Renal cortex interstitium (tissue), 11 donors: ENCODE data around the gene ACOX1. TPM values are rescaled to one million over a fixed set of nuclear protein-coding genes. Genes with fewer than 3 reads are reported as not detected.

Source experiments
- DNase-seq, 11 donors: peaks; one replicate each; pipeline ENCODE4 v3.0.0-alpha.2; 2013; ENCODE audit warnings: low read depth in 9 of 11, low spot score in 4 of 11; ENCODE audit errors: extremely low read depth in 1 of 11
- polyA plus RNA-seq, 3 donors: library from polyadenylated mRNA; unstranded; fragments of 120-200 nt; gene quantifications; one replicate each; pipeline ENCODE4 v1.2.1, GENCODE V29; 2013; ENCODE audit not compliant: insufficient read length in 3 of 3

The ACOX1 gene
- polyA plus RNA-seq, 3 donors = 31.0 to 37.8 (median 32.4) TPM

DNA sequence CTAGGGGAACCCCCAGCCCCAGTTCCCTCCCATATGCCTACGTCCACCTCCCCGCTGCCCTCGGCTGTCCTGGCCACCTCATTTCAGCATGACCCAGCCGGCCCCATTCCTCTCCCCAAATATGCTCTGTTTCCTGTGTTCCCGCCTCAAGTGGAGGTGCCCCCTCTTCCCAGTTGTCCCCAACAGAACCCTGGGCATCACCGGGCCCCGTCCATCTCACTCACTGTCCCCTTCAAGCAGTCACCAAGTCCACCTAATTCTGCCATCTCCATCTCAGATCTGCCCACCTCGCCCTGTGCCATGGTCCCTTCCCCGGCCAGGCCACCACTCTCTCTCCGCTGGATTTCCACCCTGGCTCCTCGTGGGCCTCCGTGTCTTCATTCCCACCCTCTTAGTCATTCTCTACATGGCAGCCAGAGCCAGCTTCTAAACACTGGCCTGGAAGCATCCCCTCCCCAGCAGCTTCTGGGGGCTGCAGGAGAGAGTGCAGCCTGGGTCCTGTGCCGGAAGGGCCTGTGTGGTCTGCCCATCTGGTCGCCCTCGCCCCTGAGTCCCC is 34.5 kb upstream of the ACOX1 start:
- DNase-seq = no peak

DNA sequence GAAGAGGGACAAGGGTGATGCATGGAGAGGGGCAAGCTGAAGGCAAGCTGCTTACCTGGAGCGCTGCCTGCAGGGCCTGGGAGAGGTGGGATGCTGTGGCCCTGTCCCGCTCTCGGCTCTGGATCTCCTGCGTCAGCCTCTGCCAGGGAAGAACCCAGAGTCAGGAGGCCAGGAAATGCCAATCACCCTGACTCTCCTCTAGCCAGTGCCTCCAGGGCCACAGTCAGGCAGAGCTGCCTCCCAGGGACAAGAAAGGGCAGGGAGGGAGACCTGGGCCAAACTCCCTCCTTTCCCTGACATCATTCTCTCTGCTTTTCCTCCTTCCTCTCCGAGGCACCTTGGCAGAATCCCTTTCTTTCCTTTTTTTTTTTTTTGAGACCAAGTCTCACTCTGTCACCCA is 33.0 kb upstream of the ACOX1 start:
- DNase-seq = no peak

DNA sequence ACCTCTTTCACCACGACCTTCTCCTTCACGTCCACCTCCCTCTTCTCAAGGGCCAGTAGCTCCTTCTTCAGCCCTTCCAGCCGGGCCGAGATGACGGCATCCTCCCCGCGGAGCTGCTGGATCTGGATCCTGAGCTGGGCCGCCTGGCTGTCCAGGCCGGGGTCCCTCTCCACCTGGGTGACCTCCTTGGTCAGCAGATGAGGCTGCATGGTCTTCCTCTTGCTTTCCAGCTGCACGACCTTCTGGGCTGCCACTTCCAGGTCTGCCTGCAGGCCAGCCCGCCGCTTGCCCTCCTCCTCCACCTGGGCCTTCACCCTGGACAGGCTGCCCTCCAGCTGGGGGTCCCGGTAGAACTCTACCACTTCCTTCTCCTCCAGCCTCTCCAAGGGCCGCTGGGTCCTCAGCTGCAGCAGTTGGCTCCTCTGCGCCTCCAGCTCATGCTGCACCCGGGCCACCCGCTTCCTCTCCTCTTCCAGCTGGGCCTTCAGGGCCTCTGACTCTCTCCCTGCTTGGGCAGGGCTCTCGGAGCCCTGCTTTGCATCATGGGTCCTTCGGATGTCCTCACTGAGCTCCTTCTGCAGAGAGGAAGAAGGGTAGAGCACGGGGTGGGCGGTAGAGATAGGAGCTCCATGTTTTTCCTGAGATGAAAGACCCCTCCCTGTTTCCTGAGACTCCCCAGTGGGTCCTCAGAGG is 31.1 kb upstream of the ACOX1 start:
- no peak for DNase-seq

DNA sequence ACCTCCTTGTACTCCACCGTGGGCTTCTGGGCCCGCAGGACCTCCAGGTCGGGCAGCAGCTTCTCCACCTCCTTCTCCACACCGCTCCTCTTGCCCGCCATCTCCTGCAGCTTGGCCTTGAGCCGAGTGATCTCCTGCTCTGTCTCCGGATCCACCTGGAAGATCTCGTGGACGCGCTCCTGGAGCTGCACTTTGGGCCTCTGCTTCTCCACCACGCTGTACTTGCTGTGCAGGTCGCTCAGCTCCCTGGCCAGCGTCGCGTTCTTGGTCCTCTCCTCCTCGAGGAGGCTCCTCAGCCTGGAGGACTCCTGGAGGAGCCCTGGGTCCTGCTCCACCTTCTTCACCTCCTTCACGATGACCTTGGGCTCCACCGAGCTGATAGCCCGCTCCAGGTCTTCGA is 30.5 kb upstream of the ACOX1 start:
- no peak for DNase-seq

DNA sequence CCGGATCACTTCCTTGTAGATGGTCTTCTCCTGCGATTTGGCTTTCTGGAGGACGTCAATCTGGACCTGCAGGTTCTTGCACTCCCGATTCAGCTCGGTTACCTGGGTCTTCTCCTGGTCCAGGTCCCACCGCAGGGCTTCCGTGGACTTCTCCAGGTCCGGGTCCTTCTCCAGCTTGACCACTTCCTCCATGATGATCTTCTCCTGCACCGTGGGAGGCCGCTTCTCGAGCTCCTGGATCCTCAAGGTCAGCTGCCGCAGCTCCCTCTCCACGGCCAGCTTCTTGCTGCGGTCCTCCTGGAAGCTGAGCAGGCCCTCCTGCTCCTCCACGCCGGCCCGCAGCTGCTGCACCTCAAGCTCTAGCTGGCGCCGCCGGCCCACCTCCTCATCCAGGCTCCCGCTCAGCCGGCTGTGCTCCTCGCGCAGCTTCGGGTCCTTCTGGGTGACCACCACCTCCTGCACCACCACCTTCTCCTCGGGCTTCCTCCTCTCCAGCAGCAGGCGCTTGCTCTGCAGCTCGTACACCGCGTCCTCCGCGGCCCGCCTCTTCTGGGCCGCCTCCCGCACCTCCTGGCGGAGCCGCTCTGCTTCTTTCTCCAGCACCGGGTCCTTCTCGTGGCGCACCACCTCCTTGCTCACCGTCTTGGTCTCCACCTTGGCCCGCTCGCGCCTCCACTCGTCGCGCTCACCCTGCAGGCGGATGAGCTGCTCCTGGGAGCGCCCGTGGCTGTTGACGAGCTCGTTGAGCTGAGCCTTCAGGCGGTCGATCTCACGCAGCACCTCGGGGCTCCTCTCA is 29.9 kb upstream of the ACOX1 start:
- DNase-seq = no peak

DNA sequence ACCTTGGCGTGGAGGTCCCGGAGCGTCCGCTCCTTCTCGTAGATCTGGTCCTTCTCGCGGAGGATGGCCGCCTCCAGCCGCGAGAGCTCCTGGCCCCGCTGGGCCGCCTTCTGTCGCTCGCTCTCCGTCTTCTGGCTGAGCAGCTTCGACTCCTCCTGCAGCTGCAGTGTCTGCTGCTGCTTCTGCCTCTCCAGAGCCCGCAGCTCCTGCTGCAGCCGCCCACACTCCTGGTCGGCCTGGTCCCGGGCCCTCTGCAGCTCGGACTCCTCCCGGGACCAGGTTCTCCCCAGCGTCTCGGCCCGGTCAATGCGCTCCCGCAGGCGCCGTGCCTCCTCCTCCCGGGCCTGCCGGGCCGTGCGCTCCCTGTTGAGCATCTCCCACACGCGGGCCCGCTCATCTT is 29.2 kb upstream of the ACOX1 start:
- no peak for DNase-seq

DNA sequence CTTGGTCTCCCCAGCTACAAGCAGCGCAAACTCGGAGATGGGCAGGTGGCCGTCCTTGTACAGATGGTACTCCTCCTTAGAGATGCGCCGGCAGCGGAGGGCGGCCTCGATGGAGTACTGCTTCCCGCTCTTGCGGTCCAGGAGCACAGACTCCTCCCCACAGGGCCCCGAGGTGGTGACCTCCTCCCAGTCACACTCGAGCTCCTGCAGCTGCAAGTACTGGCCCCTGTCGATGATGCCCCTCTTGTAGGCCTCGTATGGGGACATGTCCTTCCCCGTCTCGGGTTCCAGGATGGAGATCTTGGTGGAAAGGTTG is 28.8 kb upstream of the ACOX1 start:
- DNase-seq = no peak

DNA sequence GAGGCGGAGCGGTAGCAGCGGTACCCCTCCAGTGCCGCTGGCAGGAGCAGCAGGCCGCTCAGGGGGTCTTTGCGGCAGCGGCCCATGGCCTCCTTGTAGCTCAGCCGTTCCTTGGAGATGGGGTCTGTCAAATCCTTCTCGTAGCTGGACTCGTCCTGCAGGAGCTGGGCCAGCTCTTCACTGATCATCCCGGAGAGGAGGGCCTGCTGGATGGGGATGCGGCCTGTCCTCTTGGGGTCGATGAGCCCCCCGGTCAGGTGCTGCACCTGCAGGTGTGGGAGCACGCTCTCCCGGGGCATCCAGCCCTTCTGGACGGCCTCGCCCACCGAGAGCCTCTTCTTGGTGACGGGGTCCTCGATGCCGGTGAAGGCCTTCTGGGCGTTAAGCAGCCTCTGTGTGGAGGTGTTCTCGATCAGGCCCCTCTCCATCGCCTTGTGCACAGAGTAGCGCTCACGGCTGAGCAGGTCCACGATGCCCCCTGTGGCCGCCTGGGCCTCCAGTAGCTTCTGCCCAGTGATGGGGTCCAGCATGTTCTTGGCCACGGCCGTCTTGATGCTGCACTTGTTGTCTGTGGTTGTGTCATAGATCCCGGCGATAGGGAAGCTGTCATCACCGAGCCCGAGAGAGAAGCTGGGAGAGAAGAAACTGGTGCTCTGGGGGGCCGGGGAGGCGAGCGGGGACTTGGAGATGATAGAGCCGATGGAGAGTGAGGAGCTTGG is 28.3 kb upstream of the ACOX1 start:
- DNase-seq = no peak

DNA sequence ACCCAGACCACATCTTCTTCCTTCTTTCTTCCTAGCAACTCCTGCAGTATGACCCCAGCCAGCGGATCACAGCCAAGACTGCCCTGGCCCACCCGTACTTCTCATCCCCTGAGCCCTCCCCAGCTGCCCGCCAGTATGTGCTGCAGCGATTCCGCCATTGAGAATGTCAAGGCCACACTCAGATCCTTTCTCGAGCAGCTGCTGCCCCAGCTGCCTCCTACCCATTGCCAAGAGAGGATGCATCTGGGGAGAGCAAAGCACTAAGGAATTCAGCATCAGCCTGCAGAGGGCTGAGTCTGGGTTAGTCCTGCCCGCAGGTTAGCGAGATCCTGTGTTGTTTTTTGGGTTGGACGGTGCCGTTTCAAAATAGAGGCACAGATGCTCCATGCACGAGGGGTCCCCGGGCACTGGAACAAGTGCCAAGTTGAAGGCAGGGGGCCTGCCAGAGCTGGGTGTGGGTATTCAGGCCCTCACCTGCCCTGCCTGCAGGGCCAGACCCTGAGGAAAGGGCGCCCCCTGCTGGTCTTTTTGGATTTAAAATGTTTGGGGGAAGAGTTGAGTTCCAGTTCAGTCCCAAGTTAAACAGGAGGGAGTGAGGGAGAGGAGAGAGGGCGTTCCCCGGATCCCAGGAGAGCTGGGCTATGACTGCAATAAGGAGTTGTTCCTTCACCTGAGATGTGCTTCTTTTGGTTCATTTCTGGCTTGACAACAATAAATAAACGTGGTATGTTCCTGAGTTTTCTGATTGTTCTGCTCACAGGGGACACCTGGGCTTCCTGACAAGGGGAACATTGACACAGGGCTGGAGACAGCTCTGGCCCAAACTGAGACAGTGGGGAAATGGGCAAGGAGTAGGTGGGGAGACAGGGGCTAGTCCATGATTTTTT is 26.5 kb upstream of the ACOX1 start:
- peak in 2 of 11 donors; percentile 58 for DNase-seq

DNA sequence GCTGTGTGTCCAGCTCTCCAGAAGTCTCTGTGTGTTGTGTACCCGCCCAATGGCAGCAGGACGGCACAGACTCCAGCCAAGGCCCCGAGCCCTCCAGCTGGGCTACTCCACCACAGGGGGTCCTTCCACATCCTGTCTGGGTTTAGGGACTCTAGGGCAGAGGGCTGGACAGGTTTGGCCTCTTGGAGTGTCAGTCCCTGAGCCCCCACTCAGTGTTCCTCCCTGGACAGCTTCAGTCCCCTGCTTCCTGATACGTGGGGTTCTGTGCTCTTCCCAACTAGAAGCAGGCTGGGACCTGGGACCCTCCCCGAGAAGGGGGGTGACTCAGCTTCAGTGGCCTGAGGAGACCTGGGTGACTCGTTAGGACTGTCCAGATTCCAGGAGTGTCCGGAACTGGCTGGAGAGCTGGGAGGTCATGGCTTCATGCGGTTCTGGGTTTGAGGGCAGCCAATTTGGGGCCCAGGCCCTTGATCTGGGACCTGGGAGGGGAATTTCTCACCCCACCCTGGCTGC is 25.8 kb upstream of the ACOX1 start:
- DNase-seq = no peak

DNA sequence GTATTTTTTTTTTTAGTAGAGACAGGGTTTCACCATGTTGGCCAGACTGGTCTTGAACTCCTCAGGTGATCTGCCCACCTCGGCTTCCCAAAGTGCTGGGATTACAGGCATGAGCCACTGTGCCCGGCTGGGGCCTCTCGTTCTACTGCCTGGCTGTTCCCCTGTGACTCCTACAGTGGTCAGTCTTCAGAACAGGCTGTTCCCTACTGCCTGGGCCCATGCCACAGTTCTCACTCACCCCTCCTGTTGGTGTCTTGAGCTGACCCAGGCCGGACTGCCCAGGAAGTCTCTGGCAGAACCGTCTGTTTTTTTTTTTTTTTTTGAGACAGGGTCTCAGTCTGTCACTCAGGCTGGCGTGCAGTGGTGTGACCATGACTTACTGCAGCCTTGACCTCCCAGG is 24.9 kb upstream of the ACOX1 start:
- no peak for DNase-seq

DNA sequence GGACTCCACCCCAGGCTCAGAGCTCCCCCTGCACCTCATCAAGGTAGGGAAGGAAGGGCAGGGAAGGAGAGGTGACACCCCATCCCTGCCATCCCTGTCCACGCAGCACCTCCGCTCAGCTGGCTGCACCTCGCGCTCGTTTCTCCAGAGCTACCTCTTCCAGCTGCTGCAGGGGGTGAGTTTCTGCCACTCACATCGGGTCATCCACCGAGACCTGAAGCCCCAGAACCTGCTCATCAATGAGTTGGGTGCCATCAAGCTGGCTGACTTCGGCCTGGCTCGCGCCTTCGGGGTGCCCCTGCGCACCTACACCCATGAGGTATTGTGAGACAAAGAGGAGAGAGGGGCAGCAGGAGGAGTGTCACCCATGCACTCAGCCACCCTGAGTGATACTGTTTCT is 23.1 kb upstream of the ACOX1 start:
- no peak for DNase-seq

DNA sequence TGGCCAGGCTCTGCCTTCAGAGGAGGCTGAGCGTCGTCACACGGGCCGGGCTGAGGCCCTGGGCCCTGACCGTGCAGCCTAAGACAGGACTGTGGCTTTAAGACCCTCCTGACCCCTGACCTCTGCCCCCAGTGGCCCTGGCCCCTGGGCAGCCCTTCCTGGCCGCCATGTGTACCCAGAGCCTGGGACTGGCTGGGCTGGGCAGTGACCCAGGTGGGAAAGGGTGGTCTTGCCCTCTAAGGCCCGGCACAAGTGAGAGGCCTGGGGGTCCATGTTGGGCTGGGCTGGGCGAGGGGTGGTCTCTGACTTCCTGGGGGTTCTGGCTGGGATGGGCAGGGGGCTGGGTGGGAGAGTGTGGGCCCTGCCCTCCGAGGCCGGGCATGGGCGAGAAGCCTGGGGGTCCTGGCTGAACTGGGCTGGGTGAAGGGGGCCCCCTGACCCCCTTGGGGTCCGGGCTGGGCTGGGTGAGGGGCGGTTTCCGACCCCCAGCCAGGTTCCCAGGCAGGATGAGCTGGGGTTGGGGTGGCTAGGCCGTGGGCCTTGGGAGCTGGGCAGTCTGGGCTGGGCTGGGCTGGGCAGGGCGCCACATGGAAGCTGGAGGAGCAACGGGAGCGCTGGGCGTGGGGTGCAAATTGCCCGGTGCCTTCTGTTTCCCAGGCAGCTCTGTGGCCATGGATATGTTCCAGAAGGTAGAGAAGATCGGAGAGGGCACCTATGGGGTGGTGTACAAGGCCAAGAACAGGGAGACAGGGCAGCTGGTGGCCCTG is 22.0 kb upstream of the ACOX1 start, which contains the start of gene CDK3:
CDK3 (plus strand) TSS at position 101 of the 767 bp plus-strand sequence; CDS start at position 672, 571 bp downstream.
- DNase-seq = no peak

DNA sequence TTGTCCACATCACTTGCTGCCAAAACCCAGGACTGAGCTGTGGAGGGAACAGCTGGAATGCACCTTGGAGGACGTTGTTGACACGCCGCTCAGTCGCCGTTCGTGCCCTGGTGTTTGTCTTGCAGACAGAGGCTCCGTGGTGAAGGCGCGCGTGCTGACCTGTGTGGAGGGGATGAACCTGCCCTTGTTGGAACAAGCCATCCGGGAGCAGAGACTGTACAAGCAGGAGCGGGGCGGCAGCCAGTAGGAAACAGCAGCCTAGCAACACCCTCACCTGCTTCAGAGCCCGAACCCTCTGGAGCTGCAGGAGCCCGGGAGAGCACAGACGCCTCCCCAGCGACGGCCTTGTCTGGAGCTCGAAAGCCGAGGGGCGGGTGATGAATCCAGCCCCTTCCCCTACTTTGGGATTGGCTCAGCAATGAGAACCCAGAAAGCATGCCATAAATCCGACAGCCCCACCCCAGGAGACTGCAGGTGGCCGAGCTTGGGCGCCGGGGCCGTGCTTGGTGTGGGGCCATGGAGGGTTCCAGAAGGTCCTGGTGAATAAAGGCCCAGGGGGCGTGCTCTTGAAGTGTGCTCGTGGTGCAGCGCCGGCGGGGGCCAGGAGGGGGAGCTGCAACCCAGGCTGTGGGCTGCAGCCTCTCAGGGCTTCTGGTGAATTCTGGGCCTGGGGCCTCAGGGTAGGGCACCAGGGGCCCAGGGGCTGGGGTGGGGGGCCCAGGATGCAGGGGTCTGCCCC is 21.2 kb upstream of the ACOX1 start:
- no peak for DNase-seq

DNA sequence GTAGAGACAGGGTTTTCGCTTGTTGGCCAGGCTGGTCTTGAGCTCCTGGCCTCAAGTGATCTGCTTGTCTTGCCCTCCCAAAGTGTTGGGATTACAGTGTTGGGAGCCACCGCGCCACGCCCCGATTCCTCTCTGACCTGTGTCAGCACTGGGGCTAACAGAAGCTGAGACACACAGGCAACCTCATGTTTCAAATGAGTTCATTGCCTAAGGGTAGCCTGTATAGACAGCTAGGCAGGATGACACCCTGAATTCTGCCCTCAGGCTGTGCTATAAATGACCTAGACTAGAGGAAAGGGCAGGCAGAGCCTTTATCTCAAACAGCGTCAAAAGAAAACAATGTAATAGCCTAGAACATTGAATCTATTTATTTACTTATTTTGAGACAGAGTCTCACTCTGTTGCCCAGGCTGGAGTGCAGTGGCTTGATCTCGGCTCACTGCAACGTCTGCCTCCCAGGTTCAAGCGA is 19.4 kb upstream of the ACOX1 start:
- DNase-seq = no peak

DNA sequence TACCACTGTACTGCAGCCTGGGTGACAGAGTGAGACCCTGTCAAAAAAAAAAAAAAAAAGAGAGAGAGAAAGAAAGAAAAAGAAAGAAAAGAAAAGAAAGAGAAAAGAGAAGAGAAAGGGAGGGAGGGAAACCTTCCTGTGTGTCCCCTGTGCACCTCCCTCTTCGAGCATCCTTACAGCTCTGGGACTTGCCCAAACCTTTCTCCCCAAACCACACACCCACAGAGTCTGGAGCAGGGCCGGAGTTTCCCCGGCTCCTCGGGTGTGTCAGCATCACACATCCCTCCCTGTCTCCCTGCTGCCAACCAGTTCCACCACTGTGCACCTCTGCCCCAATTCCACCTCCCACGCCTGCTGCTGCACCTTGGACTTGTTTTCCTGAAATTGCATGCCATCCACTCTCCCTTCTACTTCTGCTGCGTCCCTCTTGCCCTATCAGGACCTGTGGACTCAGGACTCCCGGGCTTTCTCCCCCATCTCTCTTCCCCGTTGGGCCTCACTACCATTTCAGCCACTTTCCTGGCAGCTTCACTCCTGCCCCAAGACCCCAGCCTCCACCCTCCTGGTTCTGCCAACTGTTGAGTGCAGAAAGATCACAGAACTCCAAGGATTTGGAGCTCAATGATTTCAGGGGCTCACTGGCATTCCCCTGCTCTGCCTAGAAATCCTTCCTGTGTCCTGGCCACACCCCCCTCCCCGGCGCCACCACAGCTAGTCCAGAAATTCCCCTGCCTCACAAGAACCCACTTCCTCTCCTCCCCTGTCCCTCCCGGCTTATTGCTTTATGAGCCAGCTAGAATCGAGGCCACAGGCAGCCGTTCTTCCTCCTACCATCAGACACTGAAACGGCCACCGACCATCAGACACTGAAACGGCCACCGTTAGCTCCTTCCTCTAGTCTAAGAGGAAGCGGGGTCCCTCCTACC is 18.0 kb upstream of the ACOX1 start:
- DNase-seq = peak in 3 of 11 donors; percentile 22 to 38 (median 27)
